ENCODE results near the gene SMARCAD1. TPM values are rescaled to one million over a fixed set of nuclear protein-coding genes. Genes with fewer than 3 reads are reported as not detected.

SMARCAD1 gene
- total and polyA plus RNA-seq, 2 of the 8 experiments (the other 6 are each of a cell fraction or from before 2014, with no cell fraction given), result 24.1 to 59.4 TPM

GRCh38 chr4:94306713-94307112, 99.0 kb downstream of the SMARCAD1 start:
- POLR2A ChIA-PET (ENCODE audit: partially characterized antibody), result no interaction called here
- Histone ChIP-seq H2AFZ (ENCODE audit: low read length) (no peak overlapping the region), H3K4me1 (replicated peaks in 1 of 4; ENCODE audit: control insufficient read depth in 3 of 4, insufficient read depth in 4 of 4, low read length in 3 of 4) (no peaks in the 10 kb centered on the region), H2AK5ac (ENCODE audit: low read depth, low read length) (no peak overlapping the region), H3K27me3 (replicated peaks in 1 of 4; ENCODE audit: control insufficient read depth in 3 of 4, extremely low read depth in 1 of 4, insufficient read depth in 3 of 4, low read length in 3 of 4) (peaks cover 0 to 1% (median 0%) of the 10 kb centered on the region in 4 experiments; a peak in 1 of 7 replicates), H3K14ac (ENCODE audit: insufficient read length) (no peak overlapping the region), H3K79me2 (ENCODE audit: control insufficient read depth in 1 of 2, insufficient read depth in 2 of 2, low read length in 2 of 2) (no peaks in the 10 kb centered on the region), H3K9me3 (ENCODE audit: insufficient read depth in 2 of 2, low read depth in 1 of 2, low read length in 1 of 2) (no peaks in the 10 kb centered on the region), H2BK120ac (replicated peaks; ENCODE audit: low read depth, low read length) (no peak overlapping the region), H3K4ac (replicated peaks; ENCODE audit: insufficient read length, low read depth, low read length) (no peak overlapping the region), H2BK15ac (ENCODE audit: low read length) (no peak overlapping the region), H3K9ac (replicated peaks in 1 of 4; ENCODE audit: extremely low read depth in 1 of 4, low read depth in 3 of 4, low read length in 3 of 4) (no peak overlapping the region), H2BK20ac (ENCODE audit: low read length) (no peak overlapping the region), H4K5ac (ENCODE audit: insufficient read length, low read depth, low read length) (no peak overlapping the region), H4K8ac (ENCODE audit: extremely low read depth, insufficient read depth, low read length) (no peak overlapping the region), H3K4me3 (ENCODE audit: extremely low read depth in 1 of 4, insufficient read depth in 2 of 4, low read depth in 3 of 4, low read length in 4 of 4) (no peak overlapping the region), H4K91ac (replicated peaks; ENCODE audit: insufficient read length, low read length) (no peak overlapping the region), H3K27ac (ENCODE audit: low read depth, low read length) (no peak overlapping the region), H3K23ac (ENCODE audit: insufficient read length) (no peak overlapping the region), H3K23me2 (ENCODE audit: low read depth, low read length) (no peaks in the 10 kb centered on the region), H2BK5ac (ENCODE audit: low read depth, low read length) (no peak overlapping the region), H3K18ac (ENCODE audit: extremely low read depth, low read length) (no peak overlapping the region), H3K4me2 (ENCODE audit: insufficient read depth in 1 of 2, low read depth in 2 of 2, low read length in 2 of 2) (no peak overlapping the region), H3K56ac (replicated peaks; ENCODE audit: insufficient read length, low read depth, low read length) (no peak overlapping the region), H4K20me1 (replicated peaks in 1 of 2; ENCODE audit: control insufficient read depth in 1 of 2, insufficient read depth in 2 of 2, low read length in 2 of 2) (no peaks in the 10 kb centered on the region), H3K79me1 (ENCODE audit: low read depth, low read length) (no peaks in the 10 kb centered on the region), H3K36me3 (ENCODE audit: control insufficient read depth in 2 of 4, insufficient read depth in 4 of 4, low read length in 3 of 4) (no peaks in the 10 kb centered on the region), H2BK12ac (ENCODE audit: low read depth, low read length) (no peak overlapping the region)
- FAIRE-seq, result no peak
- no peak for DNase-seq (ENCODE audit: low read depth in 1 of 2, low spot score in 2 of 2)
- 85% methylated on average over 3 of the region's 3 CpGs; no CpG with 5 or more reads in 1 of the 2 experiments for WGBS, 2 experiments (ENCODE audit: extremely low coverage in 1 of 2, insufficient coverage in 1 of 2, insufficient read length in 1 of 2, insufficient replicate concordance in 2 of 2, low coverage in 1 of 2, low lambda C conversion rate in 2 of 2, missing lambda C conversion rate in 1 of 2)
- no peak for TF ChIP-seq CEBPB (IDR thresholded peaks at IDR 0.05; ENCODE audit: low read depth, low read length)
- TF ChIP-seq SIRT6 (IDR thresholded peaks at IDR 0.05; ENCODE audit: low read length), result no peak
- no peak for TF ChIP-seq TCF12 (IDR thresholded peaks at IDR 0.05; ENCODE audit: low read depth, low read length)
- TF ChIP-seq HDAC2 (IDR thresholded peaks at IDR 0.05; ENCODE audit: borderline replicate concordance in 1 of 2, low read depth in 2 of 2, low read length in 2 of 2), result no peak
- CTCF ChIA-PET (ENCODE audit: partially characterized antibody), result interaction anchor here (0.9 to 1.7 kb wide), 7 partner anchors 18 to 715 kb away, joined by 3 to 6 read pairs (median 3); no protein-coding TSS in a partner anchor

Data from H1 (cell line).